ENCODE results near the gene RWDD4. TPM values are rescaled to one million over a fixed set of nuclear protein-coding genes. Genes with fewer than 3 reads are reported as not detected.

RWDD4 gene
- polyA plus RNA-seq, 3 donors from 2014 or later = 21.5 to 25.7 (median 25.0) TPM

DNA sequence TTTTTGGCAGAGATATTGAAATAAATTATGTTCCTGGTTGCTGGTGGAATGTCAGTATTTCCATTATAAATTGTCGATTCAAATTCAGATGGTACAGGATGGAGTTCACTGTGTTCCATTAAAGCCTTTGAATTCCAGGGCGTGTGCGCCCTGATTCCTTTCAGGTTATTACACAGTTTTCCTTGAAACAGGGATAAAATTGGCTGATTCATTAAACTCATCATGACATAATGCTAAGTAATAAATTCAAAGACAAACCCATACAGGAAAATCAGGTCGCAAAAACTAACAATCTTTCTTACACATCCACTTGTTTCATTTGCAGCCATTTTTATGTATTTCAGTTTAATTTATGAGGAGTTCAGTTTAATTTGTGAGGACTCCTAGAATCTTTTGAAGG, 51.1 kb downstream of the RWDD4 start:
- no peaks in the 10 kb centered on the region for H3K4me1 Mint-ChIP-seq
- no peaks in the 10 kb centered on the region for H3K36me3 Mint-ChIP-seq
- H3K27ac Mint-ChIP-seq = no peak overlapping the region
- H3K4me3 Mint-ChIP-seq = no peak overlapping the region
- H3K9me3 Mint-ChIP-seq = no peaks in the 10 kb centered on the region
- no peak for DNase-seq
- peaks cover 4 to 7% (median 5%) of the 10 kb centered on the region in 3 donors for H3K27me3 Mint-ChIP-seq (ENCODE audit: low read depth in 3 of 3)

GRCh38 chr4:183602557-183603027, 56.4 kb downstream of the RWDD4 start:
- Mint-ChIP-seq H3K4me1 (no peaks in the 10 kb centered on the region), H3K27ac (no peak overlapping the region), H3K36me3 (no peaks in the 10 kb centered on the region), H3K4me3 (no peak overlapping the region), H3K27me3 (ENCODE audit: low read depth in 3 of 3) (peaks cover 0 to 7% (median 2%) of the 10 kb centered on the region in 3 donors), H3K9me3 (peaks cover 0 to 2% (median 0%) of the 10 kb centered on the region in 6 donors)
- DNase-seq = no peak

- H3K4me3 Mint-ChIP-seq = no peak overlapping the region
- H3K27me3 Mint-ChIP-seq (ENCODE audit: low read depth in 3 of 3) = peaks cover 0 to 5% (median 0%) of the 10 kb centered on the region in 3 donors
- H3K9me3 Mint-ChIP-seq = peaks cover 0 to 2% (median 0%) of the 10 kb centered on the region in 6 donors
- no peaks in the 10 kb centered on the region for H3K36me3 Mint-ChIP-seq
- H3K27ac Mint-ChIP-seq = no peak overlapping the region
- no peaks in the 10 kb centered on the region for H3K4me1 Mint-ChIP-seq
- DNase-seq = no peak
Measured at GRCh38 chr4:183601381-183601780, 57.6 kb downstream of the RWDD4 start.

- DNase-seq = no peak
- peaks cover 0 to 5% (median 0%) of the 10 kb centered on the region in 3 donors for H3K27me3 Mint-ChIP-seq (ENCODE audit: low read depth in 3 of 3)
- H3K4me3 Mint-ChIP-seq = no peak overlapping the region
- no peaks in the 10 kb centered on the region for H3K36me3 Mint-ChIP-seq
- peaks cover 0 to 2% (median 0%) of the 10 kb centered on the region in 6 donors for H3K9me3 Mint-ChIP-seq
- no peak overlapping the region for H3K27ac Mint-ChIP-seq
- no peaks in the 10 kb centered on the region for H3K4me1 Mint-ChIP-seq
Measured at GRCh38 chr4:183600189-183600685, 58.7 kb downstream of the RWDD4 start.

- Mint-ChIP-seq H3K27ac (no peak overlapping the region), H3K4me1 (no peaks in the 10 kb centered on the region), H3K9me3 (peaks cover 0 to 2% (median 0%) of the 10 kb centered on the region in 6 donors), H3K4me3 (no peak overlapping the region), H3K36me3 (no peaks in the 10 kb centered on the region), H3K27me3 (ENCODE audit: low read depth in 3 of 3) (peaks cover 0 to 7% (median 0%) of the 10 kb centered on the region in 3 donors)
- no peak for DNase-seq
Measured at GRCh38 chr4:183599690-183600089, 59.3 kb downstream of the RWDD4 start.

DNA sequence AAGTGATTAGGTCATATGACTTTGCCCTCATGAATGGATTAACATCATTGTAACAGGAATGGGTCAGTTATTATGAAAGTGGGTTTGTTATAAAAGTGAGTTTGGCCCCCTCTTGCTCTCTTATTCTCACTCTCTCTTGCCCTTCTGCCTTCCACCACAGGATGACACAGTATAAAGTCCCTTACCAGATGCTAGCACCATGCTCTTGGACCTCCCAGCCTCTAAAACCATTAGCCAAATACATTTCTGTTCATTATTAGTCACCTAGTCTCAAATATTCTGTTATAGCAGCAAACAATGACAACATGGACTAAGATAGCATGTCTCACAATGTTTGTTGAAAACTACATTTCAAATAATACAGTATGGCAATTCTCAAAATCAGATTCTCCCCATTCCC, 59.7 kb downstream of the RWDD4 start:
- peaks cover 0 to 2% (median 0%) of the 10 kb centered on the region in 6 donors for H3K9me3 Mint-ChIP-seq
- H3K27me3 Mint-ChIP-seq (ENCODE audit: low read depth in 3 of 3) = peaks cover 0 to 7% (median 0%) of the 10 kb centered on the region in 3 donors
- H3K4me3 Mint-ChIP-seq = no peak overlapping the region
- no peaks in the 10 kb centered on the region for H3K36me3 Mint-ChIP-seq
- no peaks in the 10 kb centered on the region for H3K4me1 Mint-ChIP-seq
- no peak overlapping the region for H3K27ac Mint-ChIP-seq
- no peak for DNase-seq

GRCh38 chr4:183596067-183596757, 62.8 kb downstream of the RWDD4 start:
- no peaks in the 10 kb centered on the region for H3K9me3 Mint-ChIP-seq
- peaks cover 0 to 4% (median 0%) of the 10 kb centered on the region in 3 donors for H3K27me3 Mint-ChIP-seq (ENCODE audit: low read depth in 3 of 3)
- no peak overlapping the region for H3K4me3 Mint-ChIP-seq
- no peaks in the 10 kb centered on the region for H3K4me1 Mint-ChIP-seq
- DNase-seq = no peak
- no peak overlapping the region for H3K27ac Mint-ChIP-seq
- H3K36me3 Mint-ChIP-seq = no peaks in the 10 kb centered on the region

- Mint-ChIP-seq H3K9me3 (no peaks in the 10 kb centered on the region), H3K27ac (no peak overlapping the region), H3K36me3 (no peaks in the 10 kb centered on the region), H3K4me3 (no peak overlapping the region), H3K4me1 (no peaks in the 10 kb centered on the region), H3K27me3 (ENCODE audit: low read depth in 3 of 3) (peaks cover 0 to 4% (median 0%) of the 10 kb centered on the region in 3 donors)
- DNase-seq = no peak
Measured at GRCh38 chr4:183594823-183595222, 64.2 kb downstream of the RWDD4 start.

- Mint-ChIP-seq H3K36me3 (no peaks in the 10 kb centered on the region), H3K4me1 (no peaks in the 10 kb centered on the region), H3K9me3 (no peaks in the 10 kb centered on the region), H3K4me3 (no peak overlapping the region), H3K27ac (no peak overlapping the region), H3K27me3 (ENCODE audit: low read depth in 3 of 3) (peaks cover 0 to 2% (median 0%) of the 10 kb centered on the region in 3 donors)
- no peak for DNase-seq
Measured at GRCh38 chr4:183591301-183591700, 67.7 kb downstream of the RWDD4 start.

Other genes starting within 250 kb of the RWDD4 start
- 10 to 100 TPM; 10.7 to 41.3 (median 28.8) TPM for gene CDKN2AIP, start 214.5 kb downstream of the RWDD4 start, polyA plus RNA-seq
- 10 to 100 TPM in 1 of 3 donors, 1 to 10 TPM in 2; 8.4 to 10.2 (median 9.7) TPM for gene ING2, start 154.1 kb downstream of the RWDD4 start, polyA plus RNA-seq
- 10 to 100 TPM; 12.5 to 20.0 (median 13.0) TPM for gene TRAPPC11, start 108 bp upstream of the RWDD4 start, polyA plus RNA-seq
- not detected for gene STOX2, start 246.1 kb upstream of the RWDD4 start, polyA plus RNA-seq